NCI-H82 treated with DMSO at 0.1 percent for 48 hours (cell line): Measurements from ENCODE around the gene RAB35.

Source experiments
- DNase-seq: peaks from one replicate; lab custom pipeline; 2025; ENCODE audit not compliant: unreplicated experiment; lab: John Stamatoyannopoulos, UW

RAB35 gene

GRCh38 chr12:120134307-120134980 is 17.9 kb upstream of the RAB35 start:
- DNase-seq: no peak

DNA sequence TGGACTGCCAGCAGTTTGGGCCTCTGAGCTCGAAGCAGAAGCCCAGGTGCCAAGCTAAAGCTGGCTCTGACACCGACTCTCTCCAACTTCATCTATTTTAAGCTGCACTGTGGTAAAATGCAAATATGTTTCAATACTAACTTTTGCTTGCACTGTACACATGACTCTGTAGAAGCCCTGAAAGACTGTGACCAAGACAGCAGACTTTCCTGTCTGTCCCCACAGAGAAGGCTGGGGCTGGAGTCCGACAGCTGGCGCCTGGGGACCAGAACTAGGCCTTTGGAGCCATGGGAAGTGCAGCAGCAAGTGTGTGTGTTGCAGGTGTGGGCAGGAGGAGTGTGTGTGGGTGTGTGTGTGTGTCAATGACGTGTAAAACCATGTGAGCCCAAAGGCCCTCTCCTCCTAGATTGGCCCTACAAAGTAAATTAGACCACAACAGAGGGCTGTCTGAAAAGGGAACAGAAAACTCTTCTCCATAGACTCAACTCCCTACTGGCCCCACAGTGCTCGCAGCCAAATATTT is 16.4 kb upstream of the RAB35 start:
- DNase-seq: no peak

- no peak for DNase-seq
Observed at GRCh38 chr12:120132054-120132836, 15.7 kb upstream of the RAB35 start.

DNA sequence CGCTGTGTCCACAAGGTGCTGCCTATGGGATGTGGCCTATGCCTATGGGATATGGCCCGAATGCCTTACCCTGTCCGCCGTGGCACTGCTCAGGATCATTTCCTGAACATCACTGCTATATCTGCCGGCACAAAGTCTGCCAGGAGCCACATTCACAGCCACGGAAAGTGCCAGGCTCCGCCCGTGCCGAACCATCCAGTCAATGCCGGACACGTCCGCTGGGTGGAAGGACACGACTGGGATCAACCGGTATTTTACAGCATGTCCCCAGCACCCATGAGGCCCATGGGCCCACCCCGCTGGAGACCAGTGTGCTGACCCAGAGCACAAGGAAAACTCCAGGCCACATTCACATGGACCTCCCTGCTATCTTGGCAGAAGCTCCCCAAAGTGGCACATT is 14.6 kb upstream of the RAB35 start:
- no peak for DNase-seq

- DNase-seq: no peak
Observed at GRCh38 chr12:120130011-120130410, 13.5 kb upstream of the RAB35 start.

- no peak for DNase-seq
Observed at GRCh38 chr12:120126635-120127005, 10.1 kb upstream of the RAB35 start.

- no peak for DNase-seq
Observed at GRCh38 chr12:120125792-120126634, 9.5 kb upstream of the RAB35 start.

DNA sequence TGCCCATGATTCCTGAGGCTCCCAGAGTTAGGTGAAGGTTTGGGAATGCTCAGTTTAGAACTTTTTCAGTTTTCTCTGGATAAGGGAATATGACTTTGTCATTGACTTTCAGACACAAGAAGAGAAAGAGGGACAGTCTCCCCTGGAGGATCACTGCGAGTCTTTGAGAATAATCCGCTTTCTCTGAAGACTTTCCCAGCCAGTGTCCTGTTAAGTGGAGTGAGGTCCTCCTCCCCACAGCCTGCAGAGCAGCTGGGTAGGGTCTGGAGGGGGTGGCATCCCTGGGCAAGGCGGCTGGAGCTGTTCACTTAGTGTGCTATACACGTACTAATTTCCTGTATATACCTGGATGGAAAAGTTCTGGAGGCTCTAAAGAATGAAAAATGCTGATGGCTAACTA is 8.5 kb upstream of the RAB35 start:
- DNase-seq: no peak

DNA sequence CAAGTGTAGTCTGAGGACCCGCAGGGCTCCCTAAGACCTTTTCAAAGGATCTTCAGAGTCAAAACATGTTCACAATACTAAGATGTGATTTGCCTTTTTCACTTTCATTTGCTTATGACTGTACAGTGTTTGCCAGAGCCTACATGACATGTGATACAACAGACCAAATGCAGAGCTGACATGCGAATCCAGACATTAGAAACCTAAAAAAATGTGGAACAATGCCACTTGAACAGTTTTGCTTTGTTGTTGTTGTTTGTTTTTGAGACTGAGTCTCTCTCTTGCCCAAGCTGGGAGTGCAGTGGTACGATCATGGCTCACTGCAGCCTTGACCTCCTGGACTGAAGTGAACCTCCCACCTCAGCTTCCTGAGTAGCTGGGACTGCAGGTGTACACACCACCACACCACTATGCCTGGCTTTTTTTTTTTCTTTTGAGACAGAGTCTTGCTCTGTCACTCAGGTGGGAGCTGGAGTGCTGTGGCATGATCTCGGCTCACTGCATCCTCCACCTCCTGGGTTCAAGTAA is 5.3 kb upstream of the RAB35 start:
- DNase-seq: no peak

- DNase-seq: no peak
Observed at GRCh38 chr12:120121343-120121742, 4.8 kb upstream of the RAB35 start.

GRCh38 chr12:120119271-120119973 is 2.9 kb upstream of the RAB35 start:
- no peak for DNase-seq

DNA sequence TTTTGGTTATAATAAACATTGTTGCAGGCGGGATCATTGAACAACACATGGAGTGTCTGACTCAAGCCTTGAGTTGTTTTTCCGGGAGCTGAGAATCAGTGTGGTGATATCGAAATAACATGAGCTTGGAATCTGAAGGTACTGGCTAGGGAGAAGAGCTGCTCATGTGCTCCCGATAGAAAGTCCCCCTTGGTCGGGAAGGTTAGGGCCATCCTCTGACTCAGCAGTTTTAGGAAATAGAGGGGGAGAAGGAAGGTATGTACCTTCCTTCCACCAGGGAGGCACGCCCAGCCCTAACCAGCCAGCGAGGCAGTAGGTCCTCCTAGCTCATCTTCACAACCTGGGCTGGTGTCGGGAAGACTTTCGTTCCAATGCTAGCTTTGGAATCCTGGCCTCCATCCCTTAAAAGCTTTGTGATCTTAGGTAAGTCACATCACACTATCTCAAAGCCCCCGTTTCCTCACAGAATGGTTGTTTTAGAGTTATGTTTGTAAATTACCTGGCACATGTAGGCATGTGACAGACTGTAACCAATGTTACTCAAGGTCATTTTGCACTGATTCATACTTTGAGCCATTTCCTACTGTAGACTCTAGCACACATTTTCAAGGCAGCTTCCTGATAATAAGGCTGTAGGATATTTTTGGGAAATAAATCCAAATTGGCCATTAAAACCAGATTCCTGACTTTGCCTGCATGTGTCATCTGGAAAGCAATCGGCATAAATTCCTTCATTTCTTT is 1.9 kb upstream of the RAB35 start:
- DNase-seq: no peak

DNA sequence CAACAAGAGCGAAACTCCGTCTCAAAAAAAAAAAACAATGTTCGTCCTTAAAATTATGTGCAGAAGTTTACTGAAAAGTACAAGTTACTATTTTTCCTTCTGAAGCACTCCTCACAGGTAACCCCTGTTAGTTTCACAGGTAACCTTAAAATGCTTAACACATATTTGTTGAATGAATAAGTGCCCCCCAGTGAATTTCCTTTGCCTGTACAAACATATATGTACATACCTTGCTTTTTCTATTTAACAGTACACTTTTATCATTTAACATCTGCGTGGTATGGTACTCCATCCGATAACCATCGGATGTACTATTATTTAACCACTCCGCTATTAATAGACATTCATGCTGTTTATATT is 1.4 kb upstream of the RAB35 start:
- no peak for DNase-seq

GRCh38 chr12:120116792-120117651 is 469 bp upstream of the RAB35 start:
- peak; percentile 84 for DNase-seq

GRCh38 chr12:120115692-120116440 is 687 bp downstream of the RAB35 start:
- no peak for DNase-seq

GRCh38 chr12:120115066-120115465 is 1.5 kb downstream of the RAB35 start:
- no peak for DNase-seq

DNA sequence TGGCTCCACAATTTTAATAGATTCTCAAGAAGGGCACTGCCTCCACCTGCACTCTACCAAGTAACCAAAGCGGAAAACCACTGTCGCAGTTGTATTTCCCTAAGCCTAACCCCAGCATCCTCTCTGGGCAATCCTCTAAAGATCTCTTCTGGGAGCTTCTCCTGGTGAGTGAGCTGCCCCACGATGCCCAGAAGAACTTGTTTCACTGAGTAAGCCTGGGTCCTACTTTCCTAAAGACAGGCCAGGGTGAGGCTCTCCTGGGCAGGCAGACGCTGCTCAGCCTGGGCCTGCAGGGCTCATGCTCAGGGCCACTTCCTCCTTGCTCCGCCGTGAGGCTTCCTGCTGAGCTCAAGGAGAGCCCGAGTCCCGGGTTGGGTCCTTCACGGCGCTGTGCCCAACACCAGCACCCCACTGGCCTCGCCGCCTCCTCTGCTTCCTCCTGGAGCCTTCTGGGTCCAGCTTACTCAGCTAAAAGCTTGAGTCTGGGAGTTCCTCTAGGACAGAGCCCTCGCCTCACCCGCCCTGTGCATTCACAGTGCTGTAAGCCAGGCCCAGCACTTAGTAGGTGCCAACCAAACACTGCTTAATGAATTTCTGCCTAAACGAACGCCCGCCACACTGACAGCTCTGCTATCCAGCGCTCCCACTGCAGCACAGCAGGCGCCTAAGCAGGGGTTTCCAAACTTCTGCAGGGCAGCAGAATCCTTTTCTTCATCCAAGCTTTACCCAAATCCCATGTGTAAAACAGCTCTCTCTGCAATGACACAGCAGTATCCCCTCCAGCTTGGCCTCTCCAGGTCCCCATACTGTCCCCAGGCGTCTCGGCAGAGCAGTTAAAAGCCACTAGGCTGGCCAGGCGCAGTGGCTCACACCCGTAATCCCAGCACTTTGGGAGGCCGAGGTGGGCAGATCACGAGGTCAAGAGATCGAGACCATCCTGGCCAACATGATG is 5.7 kb downstream of the RAB35 start:
- no peak for DNase-seq
